HG03103 (cell line): Measurements from ENCODE around the gene NRM.
A peak's percentile ranks its signal among the peaks of the same experiment; 100 is the strongest.
"Not testable (repeated sequence)": the region's sequence is repeated elsewhere in the genome, so short reads cannot be mapped to it uniquely, and the experiment has no call there.

Experiments used
- ATAC-seq: cut with Tn5 transposase; IDR thresholded peaks from one replicate; pipeline ENCODE4 v1.9.1; 2021; ENCODE audit warnings: low read depth; ENCODE audit not compliant: unreplicated experiment

NRM gene, protein sequence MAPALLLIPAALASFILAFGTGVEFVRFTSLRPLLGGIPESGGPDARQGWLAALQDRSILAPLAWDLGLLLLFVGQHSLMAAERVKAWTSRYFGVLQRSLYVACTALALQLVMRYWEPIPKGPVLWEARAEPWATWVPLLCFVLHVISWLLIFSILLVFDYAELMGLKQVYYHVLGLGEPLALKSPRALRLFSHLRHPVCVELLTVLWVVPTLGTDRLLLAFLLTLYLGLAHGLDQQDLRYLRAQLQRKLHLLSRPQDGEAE

DNA sequence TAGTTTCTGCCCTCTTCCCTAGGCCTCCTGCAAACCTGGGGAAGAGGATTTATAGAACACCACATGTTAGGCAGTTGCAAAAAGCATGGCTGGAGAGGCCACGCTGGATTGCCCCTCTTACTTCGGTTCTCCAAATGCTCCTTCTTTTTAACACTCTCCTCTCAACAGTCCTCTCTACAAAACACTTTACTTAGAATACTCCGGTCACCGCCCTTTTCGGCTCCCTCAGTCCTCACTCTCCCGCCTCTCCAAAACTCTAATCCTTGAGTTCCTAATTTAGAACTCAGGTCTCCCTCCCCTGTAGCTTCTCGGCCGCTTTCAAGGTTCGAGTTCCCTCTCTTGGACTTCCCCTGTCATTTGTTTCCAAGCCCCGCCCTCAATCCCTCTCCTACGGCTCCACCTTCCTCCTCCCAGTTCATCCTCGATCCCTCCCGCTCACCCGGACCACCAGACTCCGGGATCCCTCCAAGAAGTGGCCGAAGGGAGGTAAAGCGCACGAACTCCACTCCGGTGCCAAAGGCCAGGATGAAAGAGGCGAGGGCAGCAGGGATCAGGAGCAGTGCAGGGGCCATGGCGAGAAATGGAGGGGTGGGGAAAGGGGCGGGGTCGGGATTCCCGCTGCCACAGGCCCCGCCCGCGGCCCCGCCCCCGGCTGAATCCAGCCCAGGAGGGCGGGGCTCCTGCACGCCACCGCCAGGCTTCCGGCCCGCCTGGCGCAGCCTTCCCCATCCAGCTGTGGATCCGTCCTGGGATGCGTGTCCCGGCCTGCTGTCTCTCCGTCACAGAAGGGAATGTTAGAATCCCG is at the start of gene NRM:
Gene NRM (minus strand): TSS at position 582 of the 805 bp plus-strand sequence. CDS start 10 bp downstream, at position 572.
- ATAC-seq = no peak

DNA sequence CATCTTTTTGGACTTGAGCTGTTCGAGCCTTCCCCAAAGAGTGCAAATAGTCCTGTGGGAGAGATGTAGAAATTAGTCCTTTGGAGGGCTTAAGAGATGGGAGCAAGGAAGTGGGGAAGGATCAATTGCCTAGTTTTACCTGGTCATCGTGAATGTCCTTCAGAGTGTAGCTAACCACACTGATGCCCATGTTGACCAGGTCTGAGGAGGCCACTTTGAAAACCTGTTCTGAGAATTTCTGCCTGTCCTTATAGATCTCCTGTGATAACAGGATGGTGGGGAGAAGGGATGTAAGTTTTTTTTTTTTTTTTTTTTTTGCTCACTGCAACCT is 49.7 kb upstream of the NRM start:
- no peak for ATAC-seq

DNA sequence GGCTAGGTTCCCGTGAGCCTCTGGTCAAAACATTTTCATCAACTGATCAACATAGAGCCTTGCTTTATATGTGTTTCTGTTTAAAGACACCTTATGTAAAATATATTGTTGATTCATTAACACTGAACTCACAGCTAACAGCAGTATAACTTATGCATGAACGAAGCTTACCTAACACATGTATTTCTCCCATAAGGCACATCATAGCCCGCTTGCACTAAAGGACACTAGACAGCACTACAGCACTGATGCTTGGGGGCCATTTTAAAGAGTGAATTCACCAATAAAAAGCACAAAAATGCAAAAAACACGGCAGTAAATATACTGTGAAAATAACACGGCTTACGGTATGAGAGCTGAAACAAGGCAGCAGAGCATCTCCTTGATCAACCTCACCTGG is 47.7 kb upstream of the NRM start:
- ATAC-seq = no peak

DNA sequence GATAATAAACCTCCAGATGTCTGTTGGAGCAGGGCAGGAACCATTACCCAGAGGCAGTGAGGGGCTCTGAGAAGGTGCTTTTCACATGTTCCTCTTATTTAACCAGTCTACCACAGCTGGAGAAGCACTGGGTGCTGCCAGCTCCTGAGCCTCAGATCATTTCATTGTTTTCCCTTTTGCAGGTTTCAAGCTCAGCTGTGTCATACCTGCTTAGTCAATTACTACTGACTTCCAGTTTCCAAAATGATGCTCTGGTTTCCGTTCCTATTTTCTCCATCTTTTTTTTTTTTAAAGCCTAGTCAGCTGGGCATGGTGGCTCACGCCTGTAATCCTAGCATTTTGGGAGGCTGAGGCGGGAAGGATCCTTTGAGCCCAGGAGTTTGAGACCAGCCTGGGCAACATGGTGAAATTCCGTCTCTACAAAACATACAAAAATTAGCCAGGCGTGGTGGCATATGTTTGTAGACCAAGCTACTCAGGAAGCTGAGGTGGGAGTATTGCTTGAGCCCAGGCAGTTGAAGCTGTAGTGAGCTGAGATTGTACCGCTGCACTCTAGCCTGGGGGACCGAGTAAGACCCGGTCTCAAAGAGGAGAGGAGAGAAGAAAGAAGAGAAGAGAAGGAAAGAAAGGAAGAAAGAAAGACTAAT is 45.0 kb upstream of the NRM start:
- ATAC-seq = no peak

DNA sequence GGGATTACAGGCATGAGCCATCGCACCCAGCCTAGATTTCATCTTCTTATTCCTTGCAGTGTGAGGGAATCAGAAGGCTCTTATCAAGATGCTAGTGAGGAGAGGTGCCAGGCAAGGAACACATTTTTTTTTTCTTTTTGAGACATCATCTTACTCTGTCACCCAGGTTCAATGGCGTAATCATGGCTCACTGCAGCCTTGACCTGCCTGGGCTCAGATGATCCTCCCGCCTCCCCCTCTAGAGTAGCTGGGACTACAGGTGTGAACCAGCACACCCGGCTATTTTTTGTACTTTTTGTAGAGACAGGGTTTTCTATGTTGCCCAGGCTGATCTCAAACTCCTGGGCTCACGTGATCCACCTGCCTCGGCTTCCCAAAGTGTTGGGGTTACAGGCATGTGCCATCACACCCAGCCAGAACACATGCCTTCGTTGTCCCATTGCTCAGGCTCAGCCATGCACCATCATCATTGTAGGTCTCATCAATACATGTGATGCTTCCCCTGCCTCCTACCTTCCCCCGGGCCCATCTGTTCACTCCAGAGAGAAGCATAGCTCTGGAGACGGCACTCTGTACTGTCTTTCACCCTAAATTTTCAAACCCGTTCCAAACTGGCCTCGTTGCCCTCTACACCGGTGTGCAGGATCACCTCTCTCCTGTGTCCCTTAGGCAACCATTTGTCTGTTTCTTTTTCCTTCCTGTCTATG is 41.6 kb upstream of the NRM start:
- ATAC-seq = no peak

DNA sequence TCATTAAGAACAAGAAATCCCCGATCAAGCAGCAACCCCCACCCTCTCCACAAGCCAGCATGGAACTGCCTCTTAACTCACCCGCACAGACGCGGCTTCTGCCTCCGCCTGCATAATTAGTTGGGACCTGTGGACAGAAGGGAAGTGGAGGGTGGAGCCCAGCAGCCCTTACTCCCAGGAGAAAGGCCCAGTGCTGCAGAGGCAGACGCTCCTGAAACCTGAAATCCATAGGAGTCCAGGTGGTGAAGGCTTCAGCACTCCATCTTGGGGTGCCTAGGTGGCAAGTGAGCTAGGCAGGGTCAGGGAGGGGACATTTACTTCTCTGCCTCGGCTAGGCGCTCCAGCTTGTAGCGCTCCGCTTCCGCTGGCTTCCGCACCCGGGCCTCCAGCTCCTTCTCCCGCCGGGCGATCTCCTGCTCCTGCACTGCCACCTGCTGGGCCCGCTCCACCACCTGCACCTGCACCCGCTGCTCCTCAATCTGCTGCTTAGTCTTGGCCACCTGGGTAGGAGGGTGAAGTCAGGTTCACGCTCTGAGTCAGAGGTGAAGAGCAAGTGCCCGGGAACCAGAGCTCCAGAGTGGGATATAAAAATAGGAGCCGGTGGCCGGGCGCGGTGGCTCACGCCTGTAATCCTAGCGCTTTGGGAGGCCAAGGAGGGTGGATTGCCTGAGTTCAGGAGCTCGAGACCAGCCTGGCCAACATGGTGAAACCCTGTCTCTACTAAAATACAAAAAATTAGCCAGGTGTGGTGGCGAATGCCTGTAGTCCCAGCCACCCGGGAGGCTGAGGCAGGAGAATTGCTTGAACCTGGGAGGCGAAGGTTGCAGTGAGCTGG is 40.0 kb upstream of the NRM start:
- peak; percentile 51 for ATAC-seq

DNA sequence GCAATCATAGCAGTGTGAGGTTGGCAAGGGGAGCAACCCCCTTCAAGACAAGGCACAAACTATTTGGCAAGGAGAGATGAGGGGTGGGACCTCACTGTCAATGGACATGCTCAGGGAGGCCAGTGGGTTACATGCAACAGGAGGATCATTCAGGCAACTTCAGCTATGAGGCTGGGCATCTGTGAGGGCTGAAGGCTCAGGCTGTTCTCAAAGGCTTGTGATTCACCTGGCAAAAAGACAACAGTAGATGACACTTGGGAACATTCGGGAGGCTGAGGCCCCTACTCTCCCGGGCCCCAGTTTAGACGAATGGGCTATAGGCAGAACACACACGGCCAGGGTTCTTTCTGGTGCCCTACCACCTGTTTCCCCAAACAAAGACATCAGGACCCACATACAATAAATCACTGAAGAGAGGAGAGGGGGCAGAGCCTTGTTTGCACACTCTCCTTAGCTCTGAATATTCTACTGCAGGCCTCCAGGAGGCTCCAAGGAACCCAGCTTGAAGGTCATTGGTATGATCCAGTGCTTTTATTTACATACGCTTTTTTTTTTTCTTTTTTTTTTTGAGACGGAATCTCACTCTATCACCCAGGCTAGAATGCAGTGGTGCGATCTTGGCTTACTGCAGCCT is 37.3 kb upstream of the NRM start:
- ATAC-seq = no peak

DNA sequence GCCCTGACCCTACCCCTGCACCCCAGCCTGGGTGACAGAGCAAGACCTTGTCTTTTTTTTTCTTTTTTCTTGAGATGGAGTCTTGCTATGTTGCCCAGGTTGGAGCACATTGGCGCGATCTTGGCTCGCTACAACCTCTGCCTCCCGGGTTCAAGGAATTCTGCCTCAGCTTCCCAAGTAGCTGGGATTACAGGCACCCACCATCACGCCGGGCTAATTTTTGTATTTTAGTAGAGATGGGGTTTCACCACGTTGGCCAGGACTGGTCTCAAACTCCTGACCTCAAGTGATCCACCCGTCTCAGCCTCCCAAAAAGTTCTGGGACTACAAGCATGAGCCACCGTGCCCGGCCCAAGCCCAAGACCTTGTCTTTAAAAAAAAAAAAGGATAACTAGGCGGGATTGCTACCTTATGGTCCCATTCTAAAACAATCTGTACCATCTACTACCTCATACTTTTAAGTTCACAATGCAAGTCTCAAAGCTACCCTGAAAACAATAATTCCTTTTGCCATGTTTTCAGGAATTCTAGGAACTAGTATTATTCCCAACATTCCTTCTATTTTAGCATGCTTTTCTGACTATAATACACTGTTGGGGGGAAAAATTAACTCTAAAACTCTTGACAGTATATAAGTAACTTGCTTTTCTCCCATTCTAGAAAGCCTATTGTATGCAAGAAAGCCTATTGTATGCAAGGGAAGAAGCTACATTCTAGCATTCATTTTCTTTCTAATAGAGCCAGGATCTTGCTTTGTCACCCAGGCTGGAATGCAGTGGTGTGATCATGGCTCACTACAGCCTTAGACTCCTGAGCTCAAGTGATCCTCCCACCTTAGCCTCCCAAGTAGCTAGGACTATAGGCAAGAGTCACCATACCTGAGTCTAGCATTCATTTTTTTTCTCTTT is 36.0 kb upstream of the NRM start:
- ATAC-seq = no peak

DNA sequence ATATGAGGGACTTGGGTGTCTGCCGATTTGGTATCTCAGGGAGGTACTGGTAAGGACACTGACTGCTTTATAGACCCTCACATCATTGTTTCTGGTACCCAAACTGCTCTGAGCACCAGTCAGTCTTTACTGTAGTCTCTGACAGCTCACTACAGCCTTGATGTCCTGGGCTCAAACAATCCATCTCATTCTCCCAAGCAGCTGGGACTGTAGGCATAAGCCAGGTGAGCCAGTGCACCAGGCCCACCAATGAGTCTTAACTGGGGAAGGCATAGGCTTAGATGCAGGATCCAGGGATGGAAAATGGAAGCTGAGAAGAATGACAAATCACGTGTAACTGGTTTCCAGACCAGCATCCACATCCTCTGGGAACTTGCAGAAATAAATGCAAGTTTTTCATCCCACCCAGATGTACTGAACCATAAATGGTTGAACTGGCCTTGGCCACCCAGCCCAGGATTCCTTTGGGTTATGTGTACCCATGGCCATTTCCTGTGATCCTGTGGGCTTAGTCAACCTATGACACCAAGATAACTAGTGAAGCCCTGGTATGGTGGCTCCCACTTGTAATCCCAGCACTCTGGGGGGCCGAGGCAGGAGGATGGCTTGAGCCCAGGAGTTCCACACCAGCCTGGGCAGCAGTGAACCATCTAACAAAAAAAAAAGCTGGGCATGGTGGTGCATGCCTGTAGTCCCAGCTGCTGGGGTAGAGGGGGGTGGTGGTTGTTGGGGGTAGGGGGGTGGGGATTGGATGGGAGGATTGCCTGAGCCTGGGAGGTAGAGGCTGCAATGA is 35.1 kb upstream of the NRM start:
- ATAC-seq = no peak

DNA sequence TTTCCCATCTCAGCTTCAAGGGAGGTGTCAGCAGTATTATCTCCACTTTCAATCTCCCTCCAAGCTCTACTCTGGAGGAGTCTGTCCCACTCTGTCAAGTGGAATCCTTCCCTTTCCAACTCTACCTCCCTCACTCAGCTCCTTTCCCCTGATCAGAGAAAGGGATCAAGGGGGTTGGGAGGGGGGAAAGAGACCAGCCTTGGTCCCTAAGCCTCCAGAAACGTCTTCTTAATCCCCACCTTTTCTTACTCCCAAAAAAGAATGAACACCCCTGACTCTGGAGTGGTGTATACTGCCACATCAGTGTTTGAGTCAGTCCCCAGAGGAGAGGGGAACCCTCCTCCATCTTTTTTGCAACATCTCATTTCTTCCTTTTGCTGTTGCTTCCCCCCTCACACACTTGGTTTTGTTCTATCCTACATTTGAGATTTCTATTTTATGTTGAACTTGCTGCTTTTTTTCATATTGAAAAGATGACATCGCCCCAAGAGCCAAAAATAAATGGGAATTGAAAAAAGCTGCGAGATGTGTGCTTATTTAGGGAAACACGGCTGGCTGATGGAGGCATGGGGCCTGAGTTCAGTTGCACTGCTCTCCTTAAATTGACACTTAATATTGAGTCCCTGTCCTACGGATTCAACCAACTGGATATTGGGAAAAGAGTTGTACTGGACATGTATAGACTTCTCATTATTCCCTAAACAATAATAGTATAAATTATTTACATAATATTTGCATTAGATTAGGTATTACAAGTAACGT is 34.3 kb upstream of the NRM start:
- no peak for ATAC-seq

DNA sequence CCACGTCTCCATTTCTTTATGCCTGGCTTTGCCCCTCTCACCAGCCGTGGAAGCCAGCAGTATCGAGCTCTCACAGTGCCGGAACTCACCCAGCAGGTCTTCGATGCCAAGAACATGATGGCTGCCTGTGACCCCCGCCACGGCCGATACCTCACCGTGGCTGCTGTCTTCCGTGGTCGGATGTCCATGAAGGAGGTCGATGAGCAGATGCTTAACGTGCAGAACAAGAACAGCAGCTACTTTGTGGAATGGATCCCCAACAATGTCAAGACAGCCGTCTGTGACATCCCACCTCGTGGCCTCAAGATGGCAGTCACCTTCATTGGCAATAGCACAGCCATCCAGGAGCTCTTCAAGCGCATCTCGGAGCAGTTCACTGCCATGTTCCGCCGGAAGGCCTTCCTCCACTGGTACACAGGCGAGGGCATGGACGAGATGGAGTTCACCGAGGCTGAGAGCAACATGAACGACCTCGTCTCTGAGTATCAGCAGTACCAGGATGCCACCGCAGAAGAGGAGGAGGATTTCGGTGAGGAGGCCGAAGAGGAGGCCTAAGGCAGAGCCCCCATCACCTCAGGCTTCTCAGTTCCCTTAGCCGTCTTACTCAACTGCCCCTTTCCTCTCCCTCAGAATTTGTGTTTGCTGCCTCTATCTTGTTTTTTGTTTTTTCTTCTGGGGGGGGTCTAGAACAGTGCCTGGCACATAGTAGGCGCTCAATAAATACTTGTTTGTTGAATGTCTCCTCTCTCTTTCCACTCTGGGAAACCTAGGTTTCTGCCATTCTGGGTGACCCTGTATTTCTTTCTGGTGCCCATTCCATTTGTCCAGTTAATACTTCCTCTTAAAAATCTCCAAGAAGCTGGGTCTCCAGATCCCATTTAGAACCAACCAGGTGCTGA is 33.3 kb upstream of the NRM start:
- not testable (repeated sequence) for ATAC-seq

DNA sequence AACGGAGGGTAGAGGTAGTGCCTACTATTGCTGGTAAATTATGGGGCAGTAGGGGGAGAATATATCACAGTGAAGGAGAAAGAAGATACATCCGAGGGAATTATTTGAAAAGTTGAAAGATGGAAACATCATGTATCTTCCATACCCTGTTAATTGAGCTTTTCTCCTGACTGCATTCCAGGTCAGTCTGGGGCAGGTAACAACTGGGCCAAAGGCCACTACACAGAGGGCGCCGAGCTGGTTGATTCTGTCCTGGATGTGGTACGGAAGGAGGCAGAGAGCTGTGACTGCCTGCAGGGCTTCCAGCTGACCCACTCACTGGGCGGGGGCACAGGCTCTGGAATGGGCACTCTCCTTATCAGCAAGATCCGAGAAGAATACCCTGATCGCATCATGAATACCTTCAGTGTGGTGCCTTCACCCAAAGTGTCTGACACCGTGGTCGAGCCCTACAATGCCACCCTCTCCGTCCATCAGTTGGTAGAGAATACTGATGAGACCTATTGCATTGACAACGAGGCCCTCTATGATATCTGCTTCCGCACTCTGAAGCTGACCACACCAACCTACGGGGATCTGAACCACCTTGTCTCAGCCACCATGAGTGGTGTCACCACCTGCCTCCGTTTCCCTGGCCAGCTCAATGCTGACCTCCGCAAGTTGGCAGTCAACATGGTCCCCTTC is 32.5 kb upstream of the NRM start:
- not testable (repeated sequence) for ATAC-seq

DNA sequence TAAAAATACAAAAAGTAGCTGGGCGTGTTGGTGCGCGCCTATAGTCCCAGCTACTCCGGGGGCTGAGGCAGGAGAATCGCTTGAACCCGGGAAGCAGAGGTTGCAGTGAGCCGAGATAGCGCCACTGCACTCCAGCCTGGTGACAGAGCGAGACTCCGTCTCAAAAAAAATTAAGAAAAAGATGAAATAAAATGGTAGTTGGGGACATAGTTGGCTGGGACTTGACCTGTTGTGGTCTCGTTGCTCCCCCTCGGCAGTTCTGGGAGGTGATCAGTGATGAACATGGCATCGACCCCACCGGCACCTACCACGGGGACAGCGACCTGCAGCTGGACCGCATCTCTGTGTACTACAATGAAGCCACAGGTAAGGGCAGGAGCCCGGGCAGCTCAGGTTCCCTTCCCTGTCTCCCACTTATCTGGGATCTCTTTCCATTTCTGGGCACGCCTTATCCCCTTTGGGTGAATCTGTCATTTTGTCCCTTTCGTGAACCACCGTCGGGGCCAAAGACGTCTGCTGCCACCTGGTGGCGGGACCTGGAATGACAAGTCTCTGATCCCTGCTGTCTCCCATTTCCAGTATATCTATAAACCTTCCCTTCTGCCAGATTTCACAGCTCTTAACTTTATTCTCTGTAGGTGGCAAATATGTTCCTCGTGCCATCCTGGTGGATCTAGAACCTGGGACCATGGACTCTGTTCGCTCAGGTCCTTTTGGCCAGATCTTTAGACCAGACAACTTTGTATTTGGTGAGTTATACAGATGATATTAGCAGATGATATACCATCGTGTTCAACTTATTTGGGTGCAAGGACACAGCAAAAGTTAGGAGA is 31.7 kb upstream of the NRM start:
- ATAC-seq = no peak

DNA sequence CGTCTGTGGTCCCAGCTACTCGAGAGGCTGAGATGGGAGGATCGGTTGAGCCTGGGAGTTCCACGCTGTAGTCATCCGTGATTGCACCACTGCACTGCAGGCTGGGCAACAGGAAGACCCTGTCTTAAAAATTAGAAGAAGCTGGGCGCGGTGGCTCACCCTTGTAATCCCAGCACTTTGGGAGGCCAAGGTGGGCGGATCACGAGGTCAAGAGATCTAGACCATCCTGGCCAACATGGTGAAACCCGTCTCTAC is 31.2 kb upstream of the NRM start:
- not testable (repeated sequence) for ATAC-seq
